GM19372 (cell line): ENCODE measurements around the gene HOXA3.
A peak's percentile ranks its signal among the peaks of the same experiment; 100 is the strongest.

Source experiments
- ATAC-seq: cut with Tn5 transposase; IDR thresholded peaks from one replicate; pipeline ENCODE4 v1.9.1; 2021; ENCODE audit warnings: mild to moderate bottlenecking, low read depth, moderate library complexity; ENCODE audit not compliant: unreplicated experiment

The HOXA3 gene

DNA sequence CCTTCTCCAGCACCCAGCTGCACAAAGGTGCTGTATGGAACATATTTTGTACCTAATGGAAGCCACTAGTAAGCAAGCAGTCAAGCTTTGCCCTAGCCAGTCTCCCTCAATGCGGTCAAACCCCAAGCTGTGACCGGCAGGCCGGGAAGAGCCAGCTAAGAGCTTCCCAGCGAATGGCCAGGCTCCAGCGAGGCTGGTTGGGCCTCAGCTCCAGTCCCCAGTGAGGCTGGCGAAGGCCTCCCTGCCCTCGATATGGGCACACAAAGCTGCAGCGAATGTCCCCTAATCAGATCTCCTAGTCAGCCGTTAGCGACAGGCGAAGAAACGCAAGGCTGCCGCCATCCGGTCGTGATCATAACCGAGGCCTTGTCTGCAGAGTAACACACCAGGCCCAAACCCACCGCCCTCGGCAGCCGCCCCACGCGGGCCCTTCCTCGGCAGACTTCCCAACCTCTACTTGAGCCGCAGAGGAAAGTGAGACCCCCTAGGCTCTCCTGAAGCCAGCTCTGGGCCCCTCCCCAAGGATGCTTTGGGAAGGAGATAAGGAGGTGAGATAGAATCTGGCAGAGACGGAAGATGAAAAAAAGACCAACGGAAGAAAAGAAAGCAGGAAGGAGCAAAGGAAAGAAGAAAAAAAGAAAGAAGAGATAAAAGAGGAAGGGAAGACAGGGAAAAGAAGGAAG, 16.0 kb upstream of the HOXA3 start:
- no peak for ATAC-seq

DNA sequence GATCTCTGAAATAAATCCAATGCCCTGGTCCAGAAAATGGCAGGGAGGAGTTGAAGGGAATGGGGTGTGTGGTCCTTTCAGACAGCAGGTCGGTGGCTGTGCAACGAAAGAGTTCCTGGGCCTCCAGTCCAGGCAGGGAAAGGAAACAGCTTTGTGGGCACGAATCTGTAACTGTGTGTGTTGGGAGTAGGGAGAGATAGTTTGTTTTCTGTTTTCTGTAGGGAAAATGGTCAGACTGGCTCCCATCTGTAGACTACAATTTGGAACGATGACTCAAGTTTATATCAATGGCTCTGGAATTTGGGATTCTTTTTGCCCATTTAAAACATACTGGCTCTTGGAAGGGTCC, 15.5 kb upstream of the HOXA3 start:
- no peak for ATAC-seq

DNA sequence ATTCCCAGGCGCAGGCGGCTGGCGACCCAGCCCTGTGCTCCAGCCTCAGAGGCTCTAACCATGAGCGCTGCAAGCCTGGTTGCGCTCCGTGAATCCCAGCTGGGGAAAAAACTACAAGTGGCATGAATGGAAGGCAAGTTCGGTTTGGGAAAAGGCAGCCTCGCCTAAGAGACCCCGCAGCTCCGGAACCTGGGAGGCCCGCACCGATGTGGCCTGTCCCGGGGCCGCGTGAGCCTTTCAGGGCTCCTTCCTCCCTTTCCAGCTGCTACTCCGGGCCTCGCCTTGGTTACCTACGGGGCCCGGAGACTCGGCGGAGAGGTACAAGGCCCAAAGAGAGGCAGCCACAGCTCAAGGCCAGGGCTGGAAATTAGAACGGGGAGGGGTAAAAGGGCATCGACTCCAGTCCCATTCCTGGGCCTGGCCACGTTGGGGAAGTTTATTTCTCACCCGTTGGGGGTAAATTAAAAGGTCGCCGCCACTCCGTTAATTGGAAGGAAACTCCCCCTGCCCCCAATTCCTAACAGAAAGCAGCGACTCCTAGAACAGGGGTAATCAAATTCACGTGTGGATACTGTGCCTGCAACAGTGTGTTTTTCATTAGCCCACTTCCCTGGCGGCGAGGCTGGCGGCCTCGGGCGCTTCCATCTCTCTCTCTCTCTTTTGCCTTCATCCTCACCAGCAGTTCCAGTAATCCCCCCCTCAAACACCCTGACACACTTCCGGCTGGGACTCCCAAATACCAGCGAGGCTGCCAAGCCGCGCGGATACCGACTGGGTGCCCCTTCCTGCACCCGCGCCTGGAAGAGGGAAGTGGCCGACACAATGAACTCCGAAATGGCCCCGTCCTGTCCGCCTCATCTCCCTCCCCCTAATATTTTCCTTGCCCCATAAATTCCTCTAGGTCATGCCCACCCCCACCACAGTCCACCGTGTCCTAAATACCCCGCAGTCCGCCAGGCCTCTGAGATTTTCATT, 14.4 kb upstream of the HOXA3 start:
- ATAC-seq = no peak

DNA sequence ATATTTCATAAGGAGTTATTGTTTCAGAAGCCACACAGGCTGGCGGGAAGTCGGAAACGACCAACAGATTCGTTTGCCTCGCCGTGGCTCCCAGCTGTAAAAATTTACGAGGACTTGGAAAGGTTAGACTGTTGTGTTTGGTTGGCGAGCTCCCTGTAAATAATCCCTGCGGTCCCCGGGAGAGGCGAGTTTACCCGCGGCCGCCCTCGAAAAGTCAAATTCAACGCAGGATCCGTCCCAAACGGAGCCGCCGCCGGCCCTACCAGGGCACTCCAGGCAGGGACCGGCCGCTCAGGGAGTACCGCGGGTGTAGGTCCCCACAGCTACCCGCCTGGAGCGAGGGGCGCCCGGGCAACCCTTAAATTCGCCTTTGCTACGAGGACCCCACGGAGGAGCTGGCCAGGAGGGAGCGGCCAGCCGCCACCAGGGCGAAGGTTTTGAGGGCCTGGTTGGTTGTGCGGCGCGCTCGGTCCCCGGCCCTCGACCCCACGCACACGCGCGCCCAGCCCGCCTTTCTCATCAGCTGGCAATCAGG, 13.7 kb upstream of the HOXA3 start:
- no peak for ATAC-seq

DNA sequence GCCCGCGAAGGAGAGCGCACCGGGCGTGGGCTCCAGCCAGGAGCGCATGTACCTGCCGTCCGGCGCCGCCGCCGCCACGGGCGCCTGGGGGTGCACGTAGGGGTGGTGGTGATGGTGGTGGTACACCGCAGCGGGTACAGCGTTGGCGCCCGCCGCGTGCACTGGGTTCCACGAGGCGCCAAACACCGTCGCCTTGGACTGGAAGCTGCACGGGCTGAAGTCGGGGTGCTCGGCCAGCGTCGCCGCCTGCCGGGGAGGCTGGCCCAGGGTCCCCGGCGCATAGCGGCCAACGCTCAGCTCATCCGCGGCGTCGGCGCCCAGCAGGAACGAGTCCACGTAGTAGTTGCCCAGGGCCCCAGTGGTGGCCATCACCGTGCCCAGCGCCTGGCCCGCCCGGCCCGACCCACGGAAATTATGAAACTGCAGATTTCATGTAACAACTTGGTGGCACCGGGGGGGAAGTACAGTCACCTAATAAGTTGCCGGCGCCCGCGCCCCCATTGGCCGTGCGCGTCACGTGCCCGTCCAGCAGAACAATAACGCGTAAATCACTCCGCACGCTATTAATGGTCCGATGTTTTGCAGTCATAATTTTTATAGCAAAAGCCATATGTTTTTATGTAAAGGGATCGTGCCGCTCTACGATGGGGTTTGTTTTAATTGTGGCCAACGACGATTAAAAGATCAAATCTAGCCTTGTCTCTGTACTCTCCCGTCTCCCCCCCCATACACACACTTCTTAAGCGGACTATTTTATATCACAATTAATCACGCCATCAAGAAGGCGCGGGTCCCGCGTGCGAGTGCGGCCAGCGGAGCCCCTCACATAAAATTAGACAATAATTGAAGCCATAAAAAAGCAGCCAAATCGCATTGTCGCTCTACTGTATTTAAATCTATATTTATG, 13.0 kb upstream of the HOXA3 start, which contains the start of gene HOXA9:
Gene HOXA9 (minus strand): TSS at position 449 of the 907 bp plus-strand sequence. CDS start 80 bp downstream, at position 369.
- ATAC-seq = no peak

DNA sequence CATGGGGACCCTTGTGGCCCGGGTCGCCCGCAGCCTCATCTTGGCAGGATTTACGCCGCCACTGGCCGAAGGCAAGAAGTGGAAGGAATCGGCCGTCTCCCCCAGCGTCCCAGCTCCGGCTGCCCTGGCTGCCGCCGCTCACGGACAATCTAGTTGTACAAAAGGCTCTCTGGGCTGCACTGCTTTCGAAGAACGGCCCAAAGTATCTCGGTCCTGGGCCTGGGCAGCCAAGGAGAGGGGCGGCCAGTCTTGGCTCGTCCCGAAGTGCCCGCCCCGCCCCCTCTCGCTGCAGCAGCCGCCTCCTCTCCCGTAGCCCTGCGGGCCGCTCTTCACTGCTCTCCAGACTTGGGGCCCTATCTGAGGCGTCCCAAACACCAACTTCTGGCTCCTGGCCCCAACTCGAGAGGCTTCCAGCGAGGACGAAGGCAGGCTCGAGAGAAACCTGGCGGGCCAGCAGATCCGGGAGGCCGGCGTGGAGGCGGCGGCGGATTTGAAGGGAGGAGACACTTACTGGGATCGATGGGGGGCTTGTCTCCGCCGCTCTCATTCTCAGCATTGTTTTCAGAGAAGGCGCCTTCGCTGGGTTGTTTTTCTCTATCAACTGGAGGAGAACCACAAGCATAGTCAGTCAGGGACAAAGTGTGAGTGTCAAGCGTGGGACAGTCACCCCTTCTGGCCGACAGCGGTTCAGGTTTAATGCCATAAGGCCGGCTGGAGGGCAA, 12.1 kb upstream of the HOXA3 start:
- no peak for ATAC-seq

DNA sequence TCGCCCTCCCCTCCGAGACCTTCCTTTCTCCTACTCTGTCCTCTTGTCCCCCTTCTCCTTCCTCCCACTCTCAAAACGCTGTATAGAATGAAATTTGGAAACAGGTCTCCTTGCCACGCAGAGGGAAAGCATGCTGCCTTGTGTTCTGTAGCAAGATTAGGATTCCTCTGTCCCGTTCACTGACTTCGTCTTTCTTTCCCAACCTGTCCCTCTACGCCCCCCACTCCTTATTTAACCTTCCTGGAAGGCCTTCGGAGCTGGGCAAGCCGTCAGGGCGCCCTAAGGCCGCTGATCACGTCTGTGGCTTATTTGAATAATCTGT, 11.6 kb upstream of the HOXA3 start:
- ATAC-seq = no peak

DNA sequence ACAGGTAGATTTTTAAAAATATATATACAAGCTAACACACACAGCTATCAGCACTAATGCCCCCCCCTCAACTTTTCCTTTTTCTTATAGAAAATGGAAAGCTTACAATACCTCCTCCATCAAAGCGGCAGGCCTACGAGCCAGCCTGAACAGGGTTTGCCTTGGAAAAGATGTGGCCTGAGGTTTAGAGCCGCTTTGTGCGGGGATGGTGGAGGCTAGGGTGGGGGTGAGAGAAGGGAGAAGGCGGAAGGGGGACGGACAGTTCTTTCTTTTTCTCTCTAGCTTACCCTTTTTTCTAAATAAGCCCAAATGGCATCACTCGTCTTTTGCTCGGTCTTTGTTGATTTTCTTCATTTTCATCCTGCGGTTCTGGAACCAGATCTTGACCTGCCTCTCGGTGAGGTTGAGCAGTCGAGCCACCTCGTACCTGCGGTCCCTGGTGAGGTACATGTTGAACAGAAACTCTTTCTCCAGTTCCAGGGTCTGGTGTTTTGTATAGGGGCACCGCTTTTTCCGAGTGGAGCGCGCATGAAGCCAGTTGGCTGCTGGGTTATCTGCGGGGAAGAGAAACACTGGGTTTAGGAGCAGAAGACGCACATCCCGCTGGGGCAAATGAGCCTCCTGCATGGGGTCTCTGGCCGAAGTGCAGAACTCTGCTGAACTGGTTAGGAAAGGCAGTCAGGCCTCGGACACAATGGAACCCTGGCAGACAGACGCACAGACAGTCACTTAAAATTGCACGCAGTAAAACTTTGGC, 11.1 kb upstream of the HOXA3 start:
- no peak for ATAC-seq

DNA sequence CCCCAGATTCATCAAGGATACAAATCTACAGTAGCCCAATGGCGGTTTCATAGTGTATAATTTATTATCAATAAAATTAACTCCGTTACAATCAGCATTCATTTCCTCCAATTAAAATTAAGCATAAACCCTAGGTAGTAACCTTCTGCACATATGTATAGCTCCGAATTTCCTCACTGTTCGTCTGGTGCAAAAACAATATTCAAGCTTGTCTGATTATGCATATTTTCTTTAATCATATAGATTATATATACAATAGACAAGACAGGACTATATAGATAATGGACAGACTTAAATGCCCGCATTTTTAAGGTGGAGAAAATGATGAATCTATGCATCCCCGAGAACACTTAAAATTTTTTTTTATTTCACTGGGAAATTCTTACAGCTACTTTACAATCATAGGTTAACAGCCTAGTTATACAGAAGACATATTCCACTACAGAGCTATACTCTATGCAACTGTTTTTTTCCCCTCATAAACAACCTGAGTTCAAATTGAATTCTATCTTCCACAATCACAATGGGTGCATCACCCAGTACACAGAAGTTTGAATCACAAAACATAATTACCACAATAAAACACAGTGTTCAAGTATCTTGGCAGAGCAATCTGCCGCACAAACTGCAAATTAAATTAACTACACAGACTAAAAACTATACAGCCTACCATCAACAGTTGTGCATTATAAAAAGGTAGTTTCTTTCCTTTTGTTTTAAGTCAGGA, 10.3 kb upstream of the HOXA3 start:
- ATAC-seq = no peak

DNA sequence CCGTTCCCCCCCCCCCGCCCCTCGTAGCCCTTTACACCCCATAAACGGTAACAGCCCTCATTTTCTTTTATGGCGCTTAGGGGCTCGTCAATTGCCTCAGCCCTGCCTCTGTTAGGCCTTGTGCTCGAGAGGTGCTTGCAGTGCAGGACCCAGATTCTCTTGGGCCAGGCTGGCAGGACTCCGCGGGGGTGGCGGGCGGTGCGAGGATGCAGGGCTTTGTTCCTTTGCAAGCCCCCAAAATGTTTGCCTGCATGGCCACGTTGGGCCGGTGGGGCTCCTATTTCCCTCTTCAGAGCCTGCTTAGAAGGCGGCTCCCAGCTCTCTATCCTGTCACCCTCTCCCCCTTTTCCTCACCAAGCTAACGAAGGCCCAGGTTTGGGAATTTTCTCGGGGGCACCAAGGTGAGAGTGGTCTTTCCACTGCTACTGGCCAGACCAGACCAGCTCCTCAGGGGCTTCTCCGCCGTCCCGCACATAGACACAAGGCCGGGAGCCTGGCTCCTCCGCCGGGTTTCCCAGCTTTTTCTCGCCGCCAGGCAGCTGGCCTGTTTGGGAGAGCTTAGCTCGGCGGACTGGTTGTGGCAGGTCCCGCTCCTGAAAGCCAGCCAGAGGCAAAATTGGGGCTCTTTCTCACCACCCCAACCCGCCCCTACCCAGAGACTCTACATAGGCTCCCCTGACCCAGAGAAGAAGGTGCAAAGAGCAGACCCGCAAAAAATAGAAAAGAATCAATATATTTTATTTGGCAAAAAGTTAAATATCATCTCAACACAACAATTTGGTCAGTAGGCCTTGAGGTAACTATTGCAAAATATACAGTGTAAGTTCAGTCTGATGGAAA, 9.6 kb upstream of the HOXA3 start:
- no peak for ATAC-seq

DNA sequence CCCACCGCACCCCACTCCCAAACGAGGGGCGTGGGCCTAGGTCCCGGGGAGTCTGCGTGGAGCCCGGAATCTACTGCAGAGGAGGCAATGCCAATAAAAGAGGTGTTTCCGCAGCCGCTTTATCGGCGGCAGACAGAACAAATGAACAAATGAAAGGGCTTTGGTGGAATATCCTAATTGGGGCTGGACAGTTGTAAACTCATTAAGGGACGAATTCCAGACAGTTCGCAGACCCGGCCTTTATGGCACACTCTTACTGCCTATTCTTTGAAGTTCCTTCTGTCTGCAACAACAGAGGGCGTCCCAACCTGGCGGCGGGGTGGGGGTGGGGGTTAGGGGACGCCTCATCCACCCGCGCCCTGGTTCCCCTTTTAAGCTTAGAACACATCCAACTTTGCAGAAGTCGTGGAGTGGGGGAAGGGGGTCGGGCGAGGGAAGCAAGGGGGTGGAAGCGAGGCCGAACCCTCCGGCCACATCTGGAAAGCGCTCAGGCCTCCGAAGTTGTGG, 8.9 kb upstream of the HOXA3 start:
- ATAC-seq = no peak

DNA sequence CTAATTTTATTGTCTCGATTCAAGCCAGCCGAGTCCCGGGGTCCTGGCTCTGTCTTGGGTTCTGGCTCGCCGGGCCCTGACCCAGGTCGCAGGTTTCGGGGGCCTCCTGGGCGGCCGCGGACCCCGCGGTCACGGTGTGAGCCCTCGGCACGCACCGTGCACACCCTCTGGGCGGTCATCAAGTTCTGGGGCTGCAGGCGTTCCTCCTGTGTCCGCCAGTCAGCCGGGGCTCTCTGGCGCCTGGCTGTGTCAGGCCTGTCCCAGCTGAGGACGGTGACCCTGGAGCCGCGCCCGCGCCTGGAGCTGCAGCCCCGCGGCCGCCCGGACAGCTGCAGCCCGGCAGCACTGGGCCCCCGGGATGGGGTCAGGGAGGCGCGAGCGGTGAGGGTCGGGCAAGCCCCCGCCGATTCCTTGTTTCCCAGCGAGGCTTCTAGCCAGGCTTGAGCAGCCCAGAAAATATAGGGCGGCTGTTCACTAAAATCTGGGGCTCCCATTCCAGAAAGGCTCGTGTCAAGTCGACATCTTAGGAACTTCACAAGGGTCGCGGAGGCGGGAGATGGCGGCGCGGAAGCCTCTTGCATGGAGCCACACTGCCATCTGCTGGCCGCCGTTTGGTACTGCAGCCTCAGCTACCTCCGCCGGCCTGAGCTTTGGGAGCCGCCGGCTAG, 8.3 kb upstream of the HOXA3 start:
- peak; percentile 54 for ATAC-seq

DNA sequence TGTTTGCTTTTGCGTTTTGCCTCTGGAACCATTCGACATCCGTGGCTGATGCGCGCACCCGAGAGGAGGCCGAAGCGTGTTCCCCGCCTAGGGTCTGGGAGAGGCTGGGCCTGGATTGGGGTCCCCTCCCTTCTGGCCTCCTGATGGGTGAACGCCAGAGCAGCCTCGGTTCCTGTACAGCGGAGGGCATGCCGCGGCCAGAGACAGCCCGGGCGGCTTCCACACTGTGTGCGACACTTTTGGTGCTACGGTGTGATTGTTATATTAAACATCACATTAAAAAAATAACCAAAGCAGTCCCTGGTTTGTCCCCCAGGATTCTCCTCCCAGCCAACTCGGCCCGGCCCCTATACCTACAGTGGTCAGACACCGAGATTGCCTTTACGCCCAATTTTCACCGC, 7.8 kb upstream of the HOXA3 start:
- peak; percentile 19 for ATAC-seq

DNA sequence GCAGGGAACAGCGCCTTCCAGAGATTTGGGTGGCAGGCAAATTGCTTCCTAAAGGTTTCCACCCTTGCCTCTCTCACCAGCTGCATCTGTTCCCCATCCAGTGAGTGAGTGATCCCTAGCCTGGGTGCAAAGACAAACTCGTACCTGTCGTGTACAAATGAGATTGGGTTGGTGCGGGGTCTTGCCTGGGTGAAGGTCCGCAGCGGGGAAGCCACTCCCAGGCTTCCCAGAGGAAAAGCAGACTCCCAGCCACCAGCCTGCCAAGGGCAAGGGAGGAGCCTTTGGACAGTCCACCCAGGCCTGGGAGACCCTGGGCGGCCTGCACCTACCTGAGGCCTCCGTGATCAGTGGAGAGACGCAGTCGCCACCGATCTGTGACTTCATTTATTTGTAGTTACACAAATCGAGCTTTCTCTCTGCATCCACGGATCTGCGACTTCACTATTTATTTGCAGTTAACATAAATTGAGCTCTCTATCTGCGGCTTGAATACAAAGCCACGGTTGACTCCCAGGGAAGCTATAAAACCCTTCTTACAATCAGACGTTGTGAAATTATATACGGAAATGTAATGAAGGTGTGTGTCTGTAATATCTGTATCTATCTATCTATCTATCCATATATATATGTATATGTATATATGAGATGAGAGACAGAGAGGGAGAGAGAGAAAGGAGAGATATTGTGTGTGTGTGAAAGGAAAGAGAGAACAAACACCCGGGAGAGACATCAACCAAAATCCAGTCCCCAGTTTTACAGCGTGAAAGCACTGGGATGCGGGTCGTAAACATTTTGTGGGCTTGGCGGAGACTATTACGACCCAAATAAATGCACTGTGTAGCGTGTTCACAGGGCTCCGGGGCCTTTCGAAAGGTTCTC, 7.1 kb upstream of the HOXA3 start:
- no peak for ATAC-seq

DNA sequence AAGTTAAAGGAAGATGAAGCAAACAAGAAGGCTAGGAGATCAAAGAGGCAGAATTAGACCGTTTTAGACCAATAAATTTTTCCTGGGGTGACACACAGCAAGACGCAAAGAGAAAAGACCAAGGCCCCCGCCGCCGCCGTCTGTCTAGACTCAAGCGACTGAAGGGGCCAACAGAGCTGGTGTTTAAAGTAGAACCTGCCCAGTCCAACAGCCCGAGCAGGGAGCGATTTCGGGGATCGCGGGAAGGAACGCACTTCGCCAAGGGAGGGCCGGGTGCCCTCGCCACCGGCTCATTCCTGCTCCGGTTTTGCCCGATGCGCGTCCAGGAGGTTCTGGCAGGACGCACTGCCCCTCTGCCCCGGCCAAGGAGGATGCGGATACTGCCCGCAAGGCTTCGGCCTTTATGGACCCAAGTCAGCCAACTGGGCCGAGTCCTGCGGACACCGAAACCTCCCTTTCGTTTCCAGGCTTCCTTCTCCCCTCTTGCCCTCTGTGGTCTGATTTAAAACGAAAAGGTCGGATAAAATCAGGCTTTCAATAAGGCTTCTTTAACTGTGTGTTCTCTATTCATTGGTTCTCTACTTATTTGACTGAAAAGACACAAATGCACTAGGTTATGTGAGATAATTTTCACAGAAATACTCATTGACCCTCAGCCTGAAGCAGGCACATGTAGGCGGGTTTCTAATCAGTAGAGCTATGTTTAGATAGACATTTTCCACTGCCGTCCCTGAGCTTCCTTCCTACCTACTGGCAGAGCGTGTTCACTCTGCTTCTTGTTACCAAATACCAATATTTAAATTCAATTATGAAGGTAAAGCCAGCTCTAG, 6.3 kb upstream of the HOXA3 start:
- ATAC-seq = no peak
